Urinary bladder (tissue), 4 donors: ENCODE results near the gene EMP2. TPM values are rescaled to one million over a fixed set of nuclear protein-coding genes. Genes with fewer than 3 reads are reported as not detected.
A peak's percentile ranks its signal among the peaks of the same experiment; 100 is the strongest.

Source experiments
- DNase-seq: peaks from one replicate; pipeline ENCODE4 v3.0.0-alpha.2; 2015; ENCODE audit errors: extremely low spot score
- H3K27ac ChIP-seq: one replicate; pipeline ENCODE4 v1.5.1; 2013; ENCODE audit warnings: low read depth, mild to moderate bottlenecking, moderate library complexity
- H3K36me3 ChIP-seq: one replicate; pipeline ENCODE4 v1.6.1; 2013; ENCODE audit warnings: mild to moderate bottlenecking, moderate library complexity; ENCODE audit not compliant: insufficient read depth
- H3K4me1 ChIP-seq: one replicate; pipeline ENCODE4 v1.6.1; 2013; ENCODE audit warnings: mild to moderate bottlenecking, moderate library complexity; ENCODE audit not compliant: insufficient read depth
- H3K4me3 ChIP-seq: one replicate; pipeline ENCODE4 v1.5.1; 2013; ENCODE audit warnings: low read depth, low read length
- WGBS: extraction: QIAGEN DNeasy Blood & Tissue Kit; methylation state at CpG from one replicate; pipeline ENCODE4 v1.1.7; 2013; 5-methylcytosine and 5-hydroxymethylcytosine counted together
- polyA plus RNA-seq: library from polyadenylated mRNA; stranded (reverse); fragments of 200-250 nt; gene quantifications from one replicate; pipeline ENCODE4 v1.2.3, GENCODE V29; 2013
- total RNA-seq: library from RNA; depleted of rRNA; stranded (reverse); fragments of >200 nt; gene quantifications from one replicate; pipeline ENCODE4 v1.2.3, GENCODE V29; 2014
- donor health status: healthy with polysubstance abuse.
- donor health status: healthy.

The EMP2 gene
- total and polyA plus RNA-seq, 2 donors, result 41.7 to 47.3 TPM

- peak overlapping the region; percentile 4 for H3K27ac ChIP-seq
Observed at GRCh38 chr16:10616756-10617640, 36.6 kb upstream of the EMP2 start.

GRCh38 chr16:10616419-10616755 lies 36.0 kb upstream of the EMP2 start:
- DNase-seq, result no peak
- Histone ChIP-seq H3K36me3 (no peaks in the 10 kb centered on the region), H3K27ac (no peak overlapping the region), H3K4me3 (no peak overlapping the region), H3K4me1 (no peaks in the 10 kb centered on the region)
- WGBS, result 63% methylated on average over 6 of the region's 6 CpGs

More at GRCh38 chr16:10616756-10617640, 36.6 kb upstream of the EMP2 start:
- no peak overlapping the region for H3K4me3 ChIP-seq
- H3K36me3 ChIP-seq, result no peaks in the 10 kb centered on the region
- 36% methylated on average over 14 of the region's 14 CpGs for WGBS
- H3K4me1 ChIP-seq, result no peaks in the 10 kb centered on the region
- peak; percentile 59 for DNase-seq

- DNase-seq, result no peak
- Histone ChIP-seq H3K4me3 (no peak overlapping the region), H3K36me3 (no peaks in the 10 kb centered on the region), H3K4me1 (no peaks in the 10 kb centered on the region), H3K27ac (no peak overlapping the region)
Observed at GRCh38 chr16:10614685-10615084, 34.3 kb upstream of the EMP2 start.

- no peak for DNase-seq
- no peaks in the 10 kb centered on the region for H3K36me3 ChIP-seq
- no peak overlapping the region for H3K27ac ChIP-seq
- H3K4me1 ChIP-seq, result no peaks in the 10 kb centered on the region
- 78% methylated on average over 6 of the region's 6 CpGs for WGBS
- H3K4me3 ChIP-seq, result no peak overlapping the region
Observed at GRCh38 chr16:10613785-10614485, 33.5 kb upstream of the EMP2 start.

GRCh38 chr16:10612649-10613179 lies 32.3 kb upstream of the EMP2 start:
- Histone ChIP-seq H3K4me1 (no peaks in the 10 kb centered on the region), H3K27ac (no peak overlapping the region), H3K4me3 (no peak overlapping the region), H3K36me3 (no peaks in the 10 kb centered on the region)
- no peak for DNase-seq
- 34% methylated on average over 6 of the region's 6 CpGs for WGBS

GRCh38 chr16:10611825-10612342 lies 31.5 kb upstream of the EMP2 start:
- DNase-seq, result no peak
- Histone ChIP-seq H3K27ac (no peak overlapping the region), H3K4me3 (no peak overlapping the region), H3K36me3 (no peaks in the 10 kb centered on the region), H3K4me1 (no peaks in the 10 kb centered on the region)
- WGBS, result 82% methylated on average over 6 of the region's 6 CpGs

GRCh38 chr16:10610499-10611184 lies 30.2 kb upstream of the EMP2 start:
- H3K4me1 ChIP-seq, result no peaks in the 10 kb centered on the region
- H3K4me3 ChIP-seq, result no peak overlapping the region
- WGBS, result 69% methylated on average over 13 of the region's 13 CpGs
- H3K27ac ChIP-seq, result no peak overlapping the region
- H3K36me3 ChIP-seq, result no peaks in the 10 kb centered on the region
- no peak for DNase-seq

- H3K36me3 ChIP-seq, result no peaks in the 10 kb centered on the region
- 50% methylated on average over 7 of the region's 7 CpGs for WGBS
- no peak overlapping the region for H3K4me3 ChIP-seq
- H3K4me1 ChIP-seq, result no peaks in the 10 kb centered on the region
- DNase-seq, result no peak
- no peak overlapping the region for H3K27ac ChIP-seq
Observed at GRCh38 chr16:10609402-10609774, 29.0 kb upstream of the EMP2 start.

- Histone ChIP-seq H3K4me3 (no peak overlapping the region), H3K27ac (no peak overlapping the region), H3K4me1 (no peaks in the 10 kb centered on the region), H3K36me3 (no peaks in the 10 kb centered on the region)
- DNase-seq, result no peak
- 50% methylated on average over 11 of the region's 11 CpGs for WGBS
Observed at GRCh38 chr16:10608687-10609401, 28.4 kb upstream of the EMP2 start.

GRCh38 chr16:10607157-10607556 lies 26.8 kb upstream of the EMP2 start:
- DNase-seq, result no peak
- WGBS, result 80% methylated on average over 3 of the region's 3 CpGs
- no peaks in the 10 kb centered on the region for H3K36me3 ChIP-seq
- H3K4me3 ChIP-seq, result no peak overlapping the region
- H3K4me1 ChIP-seq, result no peaks in the 10 kb centered on the region
- H3K27ac ChIP-seq, result no peak overlapping the region

GRCh38 chr16:10606607-10607006 lies 26.2 kb upstream of the EMP2 start:
- H3K36me3 ChIP-seq, result no peaks in the 10 kb centered on the region
- no peak for DNase-seq
- H3K27ac ChIP-seq, result no peak overlapping the region
- H3K4me3 ChIP-seq, result no peak overlapping the region
- 66% methylated on average over 6 of the region's 6 CpGs for WGBS
- no peaks in the 10 kb centered on the region for H3K4me1 ChIP-seq

- no peaks in the 10 kb centered on the region for H3K4me1 ChIP-seq
- WGBS, result 90% methylated on average over 3 of the region's 3 CpGs
Observed at GRCh38 chr16:10605636-10606035, 25.2 kb upstream of the EMP2 start.

More at GRCh38 chr16:10605636-10606035, 25.2 kb upstream of the EMP2 start:
- Histone ChIP-seq H3K4me3 (no peak overlapping the region), H3K27ac (no peak overlapping the region), H3K36me3 (no peaks in the 10 kb centered on the region)
- no peak for DNase-seq
